ENCODE results near the gene PLVAP. TPM values are rescaled to one million over a fixed set of nuclear protein-coding genes. Genes with fewer than 3 reads are reported as not detected.

Gene PLVAP
- total and polyA plus RNA-seq, 3 experiments from 2014 or later = not detected

GRCh38 chr19:17352608-17353280 is 24.4 kb downstream of the PLVAP start:
- Histone ChIP-seq H3K36me3 (ENCODE audit: insufficient read depth, low read length) (no peaks in the 10 kb centered on the region), H3K4me1 (ENCODE audit: insufficient read depth, low read length) (no peaks in the 10 kb centered on the region), H3K4me3 (ENCODE audit: low read length) (no peak overlapping the region), H3K9me3 (ENCODE audit: low read length) (no peaks in the 10 kb centered on the region), H3K27ac (ENCODE audit: low read depth, low read length) (no peak overlapping the region), H3K27me3 (ENCODE audit: insufficient read depth, low read length, poor library complexity, severe bottlenecking) (peaks cover 6% of the 10 kb centered on the region)
- H3K27me3 Mint-ChIP-seq = peaks cover 13 to 40% of the 10 kb centered on the region in 2 donors
- no peak for DNase-seq
- POLR2A ChIA-PET = no interaction called here
- peaks cover 0 to 6% (median 0%) of the 10 kb centered on the region in 3 donors for H3K4me1 Mint-ChIP-seq
- H3K27ac Mint-ChIP-seq = no peak overlapping the region
- CTCF ChIA-PET = no interaction called here
- H3K36me3 Mint-ChIP-seq = no peaks in the 10 kb centered on the region
- H3K4me3 Mint-ChIP-seq = no peak overlapping the region
- H3K9me3 Mint-ChIP-seq = no peaks in the 10 kb centered on the region

- Mint-ChIP-seq H3K27me3 (peaks cover 18 to 49% of the 10 kb centered on the region in 2 donors), H3K9me3 (no peaks in the 10 kb centered on the region), H3K27ac (no peak overlapping the region), H3K4me1 (peaks cover 0 to 6% (median 0%) of the 10 kb centered on the region in 3 donors), H3K4me3 (no peak overlapping the region), H3K36me3 (no peaks in the 10 kb centered on the region)
- Histone ChIP-seq H3K9me3 (ENCODE audit: low read length) (no peaks in the 10 kb centered on the region), H3K27ac (ENCODE audit: low read depth, low read length) (no peak overlapping the region), H3K36me3 (ENCODE audit: insufficient read depth, low read length) (no peaks in the 10 kb centered on the region), H3K27me3 (ENCODE audit: insufficient read depth, low read length, poor library complexity, severe bottlenecking) (peaks cover 6% of the 10 kb centered on the region), H3K4me1 (ENCODE audit: insufficient read depth, low read length) (no peaks in the 10 kb centered on the region), H3K4me3 (ENCODE audit: low read length) (no peak overlapping the region)
- no peak for DNase-seq
- CTCF ChIA-PET = no interaction called here
- POLR2A ChIA-PET = no interaction called here
Observed at GRCh38 chr19:17351815-17352435, 25.2 kb downstream of the PLVAP start.

- CTCF ChIA-PET = interaction anchor here (1.1 to 2.0 kb wide), 3 partner anchors 38 to 118 kb away, joined by 3 to 7 read pairs (median 6); no protein-coding TSS in a partner anchor
- Histone ChIP-seq H3K4me3 (ENCODE audit: low read length) (no peak overlapping the region), H3K9me3 (ENCODE audit: low read length) (no peaks in the 10 kb centered on the region), H3K36me3 (ENCODE audit: insufficient read depth, low read length) (no peaks in the 10 kb centered on the region), H3K27me3 (ENCODE audit: insufficient read depth, low read length, poor library complexity, severe bottlenecking) (peaks cover 6% of the 10 kb centered on the region), H3K4me1 (ENCODE audit: insufficient read depth, low read length) (no peaks in the 10 kb centered on the region), H3K27ac (ENCODE audit: low read depth, low read length) (no peak overlapping the region)
- peaks cover 0 to 1% (median 0%) of the 10 kb centered on the region in 3 donors for H3K36me3 Mint-ChIP-seq
- POLR2A ChIA-PET = no interaction called here
- DNase-seq = no peak
- H3K9me3 Mint-ChIP-seq = no peaks in the 10 kb centered on the region
- peaks cover 18 to 48% of the 10 kb centered on the region in 2 donors for H3K27me3 Mint-ChIP-seq
- H3K27ac Mint-ChIP-seq = no peak overlapping the region
- H3K4me1 Mint-ChIP-seq = peaks cover 5 to 11% (median 6%) of the 10 kb centered on the region in 3 donors
- H3K4me3 Mint-ChIP-seq = no peak overlapping the region
Observed at GRCh38 chr19:17348700-17349099, 28.4 kb downstream of the PLVAP start.

- Histone ChIP-seq H3K4me1 (ENCODE audit: insufficient read depth, low read length) (no peaks in the 10 kb centered on the region), H3K4me3 (ENCODE audit: low read length) (no peak overlapping the region), H3K36me3 (ENCODE audit: insufficient read depth, low read length) (no peaks in the 10 kb centered on the region), H3K27ac (ENCODE audit: low read depth, low read length) (no peak overlapping the region), H3K9me3 (ENCODE audit: low read length) (no peaks in the 10 kb centered on the region), H3K27me3 (ENCODE audit: insufficient read depth, low read length, poor library complexity, severe bottlenecking) (peaks cover 6% of the 10 kb centered on the region)
- no peak for DNase-seq
- Mint-ChIP-seq H3K27me3 (peaks cover 18 to 42% of the 10 kb centered on the region in 2 donors), H3K9me3 (no peaks in the 10 kb centered on the region), H3K4me3 (no peak overlapping the region), H3K4me1 (peaks cover 5 to 11% (median 6%) of the 10 kb centered on the region in 3 donors), H3K27ac (no peak overlapping the region), H3K36me3 (peaks cover 0 to 1% (median 0%) of the 10 kb centered on the region in 3 donors)
- CTCF ChIA-PET = interaction anchor here (1.0 to 2.0 kb wide), 2 partner anchors 38 to 41 kb away, joined by 3 to 6 read pairs; no protein-coding TSS in a partner anchor
- POLR2A ChIA-PET = no interaction called here
Observed at GRCh38 chr19:17347877-17348276, 29.3 kb downstream of the PLVAP start.

GRCh38 chr19:17347361-17347760 is 29.8 kb downstream of the PLVAP start:
- no peaks in the 10 kb centered on the region for H3K9me3 ChIP-seq (ENCODE audit: low read length)
- POLR2A ChIA-PET = no interaction called here
- DNase-seq = no peak
- Mint-ChIP-seq H3K36me3 (peaks cover 0 to 3% (median 0%) of the 10 kb centered on the region in 3 donors), H3K4me3 (no peak overlapping the region), H3K4me1 (peaks cover 5 to 11% (median 6%) of the 10 kb centered on the region in 3 donors), H3K27ac (no peak overlapping the region), H3K9me3 (no peaks in the 10 kb centered on the region), H3K27me3 (peaks cover 14 to 39% of the 10 kb centered on the region in 2 donors)
- no peak overlapping the region for H3K27ac ChIP-seq (ENCODE audit: low read depth, low read length)
- H3K4me3 ChIP-seq (ENCODE audit: low read length) = no peak overlapping the region
- H3K36me3 ChIP-seq (ENCODE audit: insufficient read depth, low read length) = no peaks in the 10 kb centered on the region
- CTCF ChIA-PET = interaction anchor here (1.0 to 2.0 kb wide), 2 partner anchors 38 to 41 kb away, joined by 3 to 6 read pairs; no protein-coding TSS in a partner anchor
- no peaks in the 10 kb centered on the region for H3K4me1 ChIP-seq (ENCODE audit: insufficient read depth, low read length)
- peaks cover 6% of the 10 kb centered on the region for H3K27me3 ChIP-seq (ENCODE audit: insufficient read depth, low read length, poor library complexity, severe bottlenecking)

- peaks cover 9 to 31% of the 10 kb centered on the region in 2 donors for H3K27me3 Mint-ChIP-seq
- no peak overlapping the region for H3K4me3 ChIP-seq (ENCODE audit: low read length)
- peak overlapping the region in 1 of 8 donors; percentile 51 for H3K27ac Mint-ChIP-seq
- no peaks in the 10 kb centered on the region for H3K4me1 ChIP-seq (ENCODE audit: insufficient read depth, low read length)
- peak; percentile 62 to 81 (median 68) for DNase-seq
- ChIA-PET CTCF (interaction anchor here (0.7 to 2.1 kb wide), 13 partner anchors 11 to 115 kb away, joined by 3 to 7 read pairs (median 4); partner anchors contain the start of genes DDA1 and TMEM221), POLR2A (no interaction called here)
- H3K36me3 ChIP-seq (ENCODE audit: insufficient read depth, low read length) = no peaks in the 10 kb centered on the region
- H3K9me3 Mint-ChIP-seq = no peaks in the 10 kb centered on the region
- H3K9me3 ChIP-seq (ENCODE audit: low read length) = no peaks in the 10 kb centered on the region
- peaks cover 6% of the 10 kb centered on the region for H3K27me3 ChIP-seq (ENCODE audit: insufficient read depth, low read length, poor library complexity, severe bottlenecking)
- no peak overlapping the region for H3K27ac ChIP-seq (ENCODE audit: low read depth, low read length)
- H3K4me1 Mint-ChIP-seq = peaks cover 5 to 6% (median 5%) of the 10 kb centered on the region in 3 donors
- H3K36me3 Mint-ChIP-seq = peaks cover 0 to 10% (median 0%) of the 10 kb centered on the region in 3 donors
- no peak overlapping the region for H3K4me3 Mint-ChIP-seq
Observed at GRCh38 chr19:17346109-17346671, 31.0 kb downstream of the PLVAP start.

GRCh38 chr19:17341845-17342244 is 35.3 kb downstream of the PLVAP start:
- CTCF ChIA-PET = no interaction called here
- Histone ChIP-seq H3K9me3 (ENCODE audit: low read length) (no peaks in the 10 kb centered on the region), H3K27ac (ENCODE audit: low read depth, low read length) (no peak overlapping the region), H3K27me3 (ENCODE audit: insufficient read depth, low read length, poor library complexity, severe bottlenecking) (no peaks in the 10 kb centered on the region), H3K4me1 (ENCODE audit: insufficient read depth, low read length) (peaks cover 8% of the 10 kb centered on the region), H3K36me3 (ENCODE audit: insufficient read depth, low read length) (no peaks in the 10 kb centered on the region), H3K4me3 (ENCODE audit: low read length) (no peak overlapping the region)
- POLR2A ChIA-PET = interaction anchor here (0.6 kb wide), 2 partner anchors 10 to 1889 kb away, joined by 3 to 8 read pairs; no protein-coding TSS in a partner anchor
- H3K9me3 Mint-ChIP-seq = no peaks in the 10 kb centered on the region
- peak overlapping the region in 1 of 8 donors; percentile 6 for H3K27ac Mint-ChIP-seq
- no peak overlapping the region for H3K4me3 Mint-ChIP-seq
- peaks cover 11 to 27% (median 16%) of the 10 kb centered on the region in 3 donors for H3K4me1 Mint-ChIP-seq
- H3K36me3 Mint-ChIP-seq = peaks cover 0 to 19% (median 0%) of the 10 kb centered on the region in 3 donors
- no peak for DNase-seq
- H3K27me3 Mint-ChIP-seq = peaks cover 0 to under 1% of the 10 kb centered on the region in 2 donors

- H3K36me3 Mint-ChIP-seq = peaks cover 0 to 21% (median 0%) of the 10 kb centered on the region in 3 donors
- H3K27ac ChIP-seq (ENCODE audit: low read depth, low read length) = no peak overlapping the region
- peak overlapping the region in 1 of 8 donors; percentile 6 for H3K27ac Mint-ChIP-seq
- POLR2A ChIA-PET = no interaction called here
- H3K9me3 ChIP-seq (ENCODE audit: low read length) = no peaks in the 10 kb centered on the region
- H3K4me3 Mint-ChIP-seq = peak overlapping the region in 1 of 7 donors; percentile 54
- peaks cover 8% of the 10 kb centered on the region for H3K4me1 ChIP-seq (ENCODE audit: insufficient read depth, low read length)
- no peak overlapping the region for H3K4me3 ChIP-seq (ENCODE audit: low read length)
- CTCF ChIA-PET = interaction anchor here (0.5 kb wide), 1 partner anchor 38 kb away, joined by 3 read pairs; no protein-coding TSS in a partner anchor
- no peaks in the 10 kb centered on the region for H3K27me3 ChIP-seq (ENCODE audit: insufficient read depth, low read length, poor library complexity, severe bottlenecking)
- no peak for DNase-seq
- H3K36me3 ChIP-seq (ENCODE audit: insufficient read depth, low read length) = no peaks in the 10 kb centered on the region
- H3K4me1 Mint-ChIP-seq = peaks cover 15 to 31% (median 20%) of the 10 kb centered on the region in 3 donors
- H3K27me3 Mint-ChIP-seq = no peaks in the 10 kb centered on the region
- H3K9me3 Mint-ChIP-seq = no peaks in the 10 kb centered on the region
Observed at GRCh38 chr19:17341386-17341785, 35.8 kb downstream of the PLVAP start.

Data from CD8-positive, alpha-beta memory T cell (primary cell).